ENCODE results near the gene MTTP.
A peak's percentile ranks its signal among the peaks of the same experiment; 100 is the strongest.
"Not testable (repeated sequence)": the region's sequence is repeated elsewhere in the genome, so short reads cannot be mapped to it uniquely, and the experiment has no call there.

The MTTP gene

GRCh38 chr4:99574530-99575324 is at the start of gene MTTP:
Gene MTTP (plus strand): TSS chr4:99574824. CDS start chr4:99574910, 86 bp downstream.
- DNase-seq (ENCODE audit: low read depth): no peak

GRCh38 chr4:99529228-99529627 is 45.4 kb upstream of the MTTP start:
- no peak for DNase-seq (ENCODE audit: low read depth)

- no peak for DNase-seq (ENCODE audit: low read depth)
Measured at GRCh38 chr4:99529956-99530355, 44.7 kb upstream of the MTTP start.

GRCh38 chr4:99534699-99535098 is 39.9 kb upstream of the MTTP start:
- not testable (repeated sequence) for DNase-seq (ENCODE audit: low read depth)

- DNase-seq (ENCODE audit: low read depth): no peak
Measured at GRCh38 chr4:99536271-99536670, 38.4 kb upstream of the MTTP start.

GRCh38 chr4:99536848-99537247 is 37.8 kb upstream of the MTTP start:
- DNase-seq (ENCODE audit: low read depth): no peak

- DNase-seq (ENCODE audit: low read depth): no peak
Measured at GRCh38 chr4:99537674-99538073, 37.0 kb upstream of the MTTP start.

GRCh38 chr4:99540277-99540939 is 34.2 kb upstream of the MTTP start:
- DNase-seq (ENCODE audit: low read depth): no peak

GRCh38 chr4:99552872-99553271 is 21.8 kb upstream of the MTTP start:
- DNase-seq (ENCODE audit: low read depth): no peak

- peak; percentile 95 for DNase-seq (ENCODE audit: low read depth)
Measured at GRCh38 chr4:99563310-99564186, 11.1 kb upstream of the MTTP start, which contains the start of gene TRMT10A. Gene TRMT10A (minus strand): TSS chr4:99564039. CDS start chr4:99559338, 4,701 bp downstream.

GRCh38 chr4:99564921-99565320 is 9.7 kb upstream of the MTTP start:
- DNase-seq (ENCODE audit: low read depth): no peak

GRCh38 chr4:99571883-99572282 is 2.7 kb upstream of the MTTP start:
- DNase-seq (ENCODE audit: low read depth): no peak

GRCh38 chr4:99572527-99573240 is 1.9 kb upstream of the MTTP start:
- no peak for DNase-seq (ENCODE audit: low read depth)

GRCh38 chr4:99573735-99574368 is 772 bp upstream of the MTTP start:
- no peak for DNase-seq (ENCODE audit: low read depth)

GRCh38 chr4:99578714-99579113 is 4.1 kb downstream of the MTTP start:
- no peak for DNase-seq (ENCODE audit: low read depth)

GRCh38 chr4:99585516-99585915 is 10.9 kb downstream of the MTTP start:
- no peak for DNase-seq (ENCODE audit: low read depth)

GRCh38 chr4:99586322-99586721 is 11.7 kb downstream of the MTTP start:
- DNase-seq (ENCODE audit: low read depth): no peak

GRCh38 chr4:99586797-99587196 is 12.2 kb downstream of the MTTP start:
- DNase-seq (ENCODE audit: low read depth): no peak

GRCh38 chr4:99587309-99587708 is 12.7 kb downstream of the MTTP start:
- DNase-seq (ENCODE audit: low read depth): no peak

- no peak for DNase-seq (ENCODE audit: low read depth)
Measured at GRCh38 chr4:99587803-99588202, 13.2 kb downstream of the MTTP start.

- no peak for DNase-seq (ENCODE audit: low read depth)
Measured at GRCh38 chr4:99591757-99592156, 17.1 kb downstream of the MTTP start.

Data from activated T-cell treated with anti-CD3 and anti-CD28 coated beads for 24 hours (primary cell).